Measurements from ENCODE around the gene PPM1D. TPM values are rescaled to one million over a fixed set of nuclear protein-coding genes. Genes with fewer than 3 reads are reported as not detected.
A peak's percentile ranks its signal among the peaks of the same experiment; 100 is the strongest.

The PPM1D gene
- total and polyA plus RNA-seq, 2 of the 13 experiments (the other 11 are each of a cell fraction or from before 2014, with no cell fraction given) = 8.0 to 26.2 TPM

- H3K36me3 ChIP-seq (replicated peaks in 1 of 2; ENCODE audit: control insufficient read depth in 1 of 2, insufficient read depth in 2 of 2, low read length in 2 of 2) = no peaks in the 10 kb centered on the region
- peaks cover 65% of the 10 kb centered on the region for H3K79me2 ChIP-seq (ENCODE audit: insufficient read depth, low read length)
- under 1% methylated on average over 14 of the region's 14 CpGs for WGBS (ENCODE audit: low lambda C conversion rate)
- peak; percentile 77 for FAIRE-seq
- H3K9me3 ChIP-seq (ENCODE audit: low read length) = no peaks in the 10 kb centered on the region
- H3K27me3 ChIP-seq (ENCODE audit: control insufficient read depth in 1 of 2, insufficient read depth in 2 of 2, low read length in 2 of 2) = no peaks in the 10 kb centered on the region; a peak in 1 of 5 replicates
- CTCF ChIA-PET (ENCODE audit: low intra/inter-chr PET ratio, low total read pairs) = no interaction called here
- TSS peak; percentile 48 for BruUV-seq (replicated peaks)
- peak overlapping the region; percentile 86 to 99 (median 98) for H3K4me3 ChIP-seq (replicated peaks in 1 of 3; ENCODE audit: insufficient read depth in 1 of 3, low read depth in 2 of 3, low read length in 3 of 3)
- in situ Hi-C loops (cut with HindIII; ENCODE audit: extremely low pct_ligation_motif_present, low pct_unique_long_range_greater_than_20kb) (no loop called here), intact Hi-C loops (cut with micrococcal nuclease; ENCODE audit: unreplicated experiment) (loop anchor here (2.0 kb wide), 2 partner anchors 37 to 75 kb away; partner anchors contain the start of gene BCAS3)
- ATAC-seq = peak; percentile 11
- H3K4me2 ChIP-seq (ENCODE audit: low read depth, low read length) = peak overlapping the region; percentile 86
- H2AFZ ChIP-seq (ENCODE audit: low read length) = no peak overlapping the region
- POLR2A ChIA-PET = interaction anchor here (0.6 to 2.2 kb wide), 5 partner anchors 13 to 210 kb away, joined by 4 to 10 read pairs (median 4); partner anchors contain the start of genes APPBP2 and USP32
- peaks cover 44% of the 10 kb centered on the region for H3K4me1 ChIP-seq (ENCODE audit: insufficient read depth, low read length)
- DNase-seq (ENCODE audit: low spot score) = peak; percentile 88
- H3K27ac ChIP-seq (ENCODE audit: extremely low read length, insufficient read depth, low read length) = peak overlapping the region; percentile 98
- H3K9ac ChIP-seq (ENCODE audit: insufficient read depth, low read depth, low read length) = peak overlapping the region; percentile 96
- peaks cover 22% of the 10 kb centered on the region for H4K20me1 ChIP-seq (ENCODE audit: insufficient read depth, low read length)
- TF ChIP-seq BCL6 (CRISPR knock-in tag; IDR thresholded peaks at IDR 0.05) (0 out of 2 replicates have a peak, but pooled peaks have one; percentile 27), PHF20 (CRISPR knock-in tag; IDR thresholded peaks at IDR 0.05) (no peak), LCORL (IDR thresholded peaks at IDR 0.05) (peak; percentile 99), LCORL (CRISPR knock-in tag; IDR thresholded peaks at IDR 0.05) (peak; percentile 47; the same call in 1 of the 2 replicates), FOXO1 (CRISPR knock-in tag; IDR thresholded peaks at IDR 0.05) (no peak), U2AF2 (IDR thresholded peaks at IDR 0.05; ENCODE audit: low read depth, low read length) (no peak), ZNF382 (CRISPR knock-in tag; IDR thresholded peaks at IDR 0.05; ENCODE audit: borderline replicate concordance) (no peak), MIER3 (CRISPR knock-in tag; IDR thresholded peaks at IDR 0.05; ENCODE audit: borderline replicate concordance) (no peak), MXI1 (IDR thresholded peaks at IDR 0.05; ENCODE audit: borderline replicate concordance, low read depth, low read length) (peak; percentile 59; the same call in 1 of the 3 replicates), LRRFIP1 (CRISPR knock-in tag; conservative IDR thresholded peaks at IDR 0.05) (no peak), ZNF225 (CRISPR knock-in tag; IDR thresholded peaks at IDR 0.05) (no peak), ZNF275 (CRISPR knock-in tag; IDR thresholded peaks at IDR 0.05; ENCODE audit: borderline replicate concordance) (no peak), EEA1 (CRISPR knock-in tag; IDR thresholded peaks at IDR 0.05; ENCODE audit: borderline replicate concordance) (no peak), KDM2A (CRISPR knock-in tag; IDR thresholded peaks at IDR 0.05; ENCODE audit: borderline replicate concordance, low read depth) (no peak), SRF (IDR thresholded peaks at IDR 0.05; ENCODE audit: low read depth, low read length) (no peak), ZBTB44 (CRISPR knock-in tag; IDR thresholded peaks at IDR 0.05) (no peak), RBM39 (IDR thresholded peaks at IDR 0.05; ENCODE audit: low read depth, low read length, poor library complexity, severe bottlenecking) (no peak), PHB2 (IDR thresholded peaks at IDR 0.05; ENCODE audit: partially characterized antibody) (no peak), ARHGAP35 (CRISPR knock-in tag; IDR thresholded peaks at IDR 0.05; ENCODE audit: borderline replicate concordance) (no peak)
These were observed 1.7 kb downstream of the PPM1D start for GRCh38 chr17:60601447-60602384.

Measured in HepG2 (cell line).